HG03565 (cell line): ENCODE data around the gene CREB5.

ENCODE experiments used
- ATAC-seq: cut with Tn5 transposase; IDR thresholded peaks from one replicate; pipeline ENCODE4 v1.9.1; 2021; ENCODE audit warnings: mild to moderate bottlenecking, moderate library complexity; ENCODE audit not compliant: unreplicated experiment

Gene CREB5

DNA sequence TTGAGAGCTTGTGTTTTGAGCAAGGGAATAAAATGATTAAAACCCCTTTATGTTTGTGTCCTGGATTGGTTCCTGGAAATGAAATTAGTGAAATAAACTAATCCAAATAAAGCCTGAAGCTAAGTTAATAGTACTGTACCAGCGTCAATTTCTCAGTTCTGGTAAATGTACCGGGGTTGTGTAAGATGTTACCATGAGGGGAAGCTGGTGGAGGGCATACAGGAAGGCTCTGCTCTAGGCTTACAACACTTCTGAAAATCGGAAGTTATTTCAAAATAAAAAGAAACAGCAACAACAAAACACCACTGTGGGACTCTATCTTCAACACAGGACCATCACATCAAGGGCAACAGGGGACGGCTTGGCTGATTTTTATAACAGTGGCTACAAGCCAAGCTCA, 257.0 kb downstream of the CREB5 start:
- no peak for ATAC-seq

DNA sequence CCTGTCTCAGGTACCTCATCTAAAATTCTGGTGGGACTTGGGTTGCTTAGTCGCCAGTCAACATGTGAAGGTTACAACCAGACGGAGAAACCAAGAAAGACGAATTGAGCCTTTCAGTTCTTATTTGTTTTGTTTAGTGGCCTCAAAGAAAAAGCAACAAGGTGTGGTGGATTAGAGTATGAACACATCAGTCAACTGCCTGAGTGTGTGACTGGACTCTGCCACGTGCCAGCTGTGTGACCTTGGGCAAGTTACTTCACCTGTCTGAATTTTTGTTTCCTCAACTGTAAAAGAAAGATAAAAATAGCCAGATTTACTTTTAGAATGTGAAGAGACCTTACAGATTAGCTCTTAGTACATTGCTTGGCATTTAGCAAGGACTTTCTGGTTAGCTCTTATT, 259.2 kb downstream of the CREB5 start:
- no peak for ATAC-seq

DNA sequence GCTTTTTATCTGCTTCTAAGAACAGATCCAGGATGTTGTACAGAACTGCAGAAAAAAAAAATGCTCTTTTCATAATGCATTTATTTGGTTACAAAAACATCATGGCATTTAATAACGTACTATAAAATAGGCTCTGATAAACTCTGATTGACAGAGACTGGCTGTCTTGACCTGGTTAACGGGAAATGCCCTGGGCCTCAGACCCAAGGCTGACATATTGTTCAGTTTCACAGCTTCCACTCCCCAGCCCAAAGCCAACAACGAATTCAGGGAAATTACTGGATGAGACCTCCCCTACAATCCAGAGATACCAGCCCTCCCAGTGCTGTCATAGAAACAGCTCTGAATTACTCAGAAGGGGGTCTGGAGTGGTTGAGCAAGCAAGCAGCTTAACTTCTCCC, 260.1 kb downstream of the CREB5 start:
- ATAC-seq: no peak

DNA sequence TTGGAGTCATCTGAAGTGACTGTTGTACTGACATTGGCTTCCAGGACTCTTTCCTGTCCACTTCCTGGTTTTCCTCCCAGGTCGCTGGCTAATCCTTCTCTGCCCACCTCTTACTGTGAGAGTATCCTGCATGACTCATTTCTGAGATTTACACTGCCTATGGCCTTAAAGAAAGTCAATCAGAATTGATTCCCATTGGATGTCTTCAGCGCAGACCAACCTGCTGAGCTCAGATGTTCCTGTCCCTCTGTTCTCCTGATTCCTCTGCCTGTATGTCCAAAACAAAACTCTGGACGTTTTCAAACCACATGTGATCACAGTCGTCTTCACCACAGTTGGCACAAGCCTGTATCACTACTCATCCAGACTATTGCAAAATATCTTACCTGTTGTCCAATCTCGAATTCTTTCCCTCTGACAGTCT, 262.1 kb downstream of the CREB5 start:
- ATAC-seq: no peak

DNA sequence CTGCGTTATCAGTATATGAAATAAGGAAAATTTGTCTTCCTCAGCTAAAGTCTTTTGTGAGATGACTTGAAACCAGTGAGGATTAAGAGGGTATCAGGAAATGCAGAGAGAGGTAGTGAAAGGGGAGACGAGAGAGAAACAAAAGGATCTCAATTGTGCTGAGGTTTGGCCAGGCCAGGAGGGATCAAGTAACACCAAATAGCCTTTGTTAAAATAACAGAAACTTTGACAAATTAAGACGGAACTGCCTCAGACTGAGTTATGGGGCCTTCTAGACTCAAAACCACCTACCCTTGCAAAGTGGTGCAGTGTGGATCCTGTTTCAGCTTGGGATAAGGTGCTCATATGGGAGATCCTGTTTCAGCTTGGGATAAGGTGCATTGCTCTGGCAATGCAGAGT, 263.1 kb downstream of the CREB5 start:
- no peak for ATAC-seq

GRCh38 chr7:28677668-28678067, 265.4 kb downstream of the CREB5 start:
- no peak for ATAC-seq

- ATAC-seq: no peak
Observed at GRCh38 chr7:28678431-28678965, 266.2 kb downstream of the CREB5 start.

DNA sequence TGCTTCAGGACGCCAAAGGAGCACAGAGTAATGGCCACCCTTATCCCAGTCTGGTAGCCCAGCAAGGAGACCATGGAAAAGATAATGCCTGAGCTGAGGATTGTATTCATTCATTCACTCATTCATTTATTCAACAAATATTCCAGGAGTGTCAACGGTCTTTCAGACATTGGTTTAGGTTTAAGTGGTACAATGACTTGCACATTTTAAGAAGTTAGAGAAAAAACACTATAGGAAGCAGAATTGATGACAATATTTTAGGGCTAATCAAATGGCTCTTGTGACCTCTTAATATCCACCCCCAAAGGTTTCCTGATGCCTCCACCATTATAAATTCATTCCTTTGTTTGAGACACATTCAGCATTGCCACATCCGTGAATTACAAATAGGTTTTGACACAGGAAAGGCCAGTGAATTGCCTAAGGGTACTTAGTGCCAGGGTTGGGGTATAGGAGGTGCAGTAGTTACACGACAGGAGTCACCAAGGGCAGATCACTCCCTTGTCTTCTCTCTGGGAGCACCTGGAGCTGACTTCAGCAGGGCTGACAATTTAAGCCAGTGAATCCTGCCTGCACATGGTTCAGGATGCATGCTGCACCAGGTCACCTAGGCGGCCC, 269.5 kb downstream of the CREB5 start:
- ATAC-seq: no peak

DNA sequence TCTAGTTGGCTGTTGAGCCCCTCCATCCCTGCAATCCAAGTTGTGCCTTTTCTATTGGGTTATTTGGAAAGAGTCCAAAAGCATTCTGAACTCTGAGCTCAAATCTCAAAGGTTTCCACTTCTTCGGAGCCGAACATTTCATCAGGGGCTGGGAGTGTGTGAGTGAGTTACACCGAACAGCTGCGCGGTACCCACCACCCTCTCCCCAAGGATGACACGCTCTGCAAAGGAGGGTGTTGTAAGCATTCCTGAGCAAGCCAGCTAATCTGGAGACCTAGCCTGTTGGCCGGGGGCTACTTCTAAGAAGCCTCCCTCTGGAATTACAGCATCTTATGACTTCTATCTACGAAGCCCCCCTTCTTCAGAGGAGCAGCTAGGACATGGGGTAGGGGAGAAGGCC, 270.5 kb downstream of the CREB5 start:
- no peak for ATAC-seq

- ATAC-seq: no peak
Observed at GRCh38 chr7:28684650-28685241, 272.4 kb downstream of the CREB5 start.

DNA sequence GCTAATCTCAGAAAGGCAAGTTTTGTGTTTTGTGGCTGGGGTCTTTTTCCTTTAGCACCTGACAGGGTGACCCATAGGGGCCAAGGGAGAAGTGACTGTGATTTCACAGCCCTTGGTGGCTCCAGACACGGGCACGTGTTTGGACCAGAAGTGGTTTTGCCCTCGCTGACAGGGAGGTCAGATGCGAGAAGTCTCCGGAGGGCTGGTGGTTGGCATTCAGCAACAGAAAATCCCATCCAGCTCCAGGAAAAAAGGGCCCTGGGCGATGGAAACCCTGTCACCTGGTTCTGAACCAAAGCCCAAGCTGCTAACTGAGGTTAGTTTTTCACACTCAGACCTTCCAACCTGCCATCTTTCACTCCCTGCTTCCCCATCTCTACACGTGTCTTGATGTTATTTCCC, 272.9 kb downstream of the CREB5 start:
- peak; percentile 11 for ATAC-seq

DNA sequence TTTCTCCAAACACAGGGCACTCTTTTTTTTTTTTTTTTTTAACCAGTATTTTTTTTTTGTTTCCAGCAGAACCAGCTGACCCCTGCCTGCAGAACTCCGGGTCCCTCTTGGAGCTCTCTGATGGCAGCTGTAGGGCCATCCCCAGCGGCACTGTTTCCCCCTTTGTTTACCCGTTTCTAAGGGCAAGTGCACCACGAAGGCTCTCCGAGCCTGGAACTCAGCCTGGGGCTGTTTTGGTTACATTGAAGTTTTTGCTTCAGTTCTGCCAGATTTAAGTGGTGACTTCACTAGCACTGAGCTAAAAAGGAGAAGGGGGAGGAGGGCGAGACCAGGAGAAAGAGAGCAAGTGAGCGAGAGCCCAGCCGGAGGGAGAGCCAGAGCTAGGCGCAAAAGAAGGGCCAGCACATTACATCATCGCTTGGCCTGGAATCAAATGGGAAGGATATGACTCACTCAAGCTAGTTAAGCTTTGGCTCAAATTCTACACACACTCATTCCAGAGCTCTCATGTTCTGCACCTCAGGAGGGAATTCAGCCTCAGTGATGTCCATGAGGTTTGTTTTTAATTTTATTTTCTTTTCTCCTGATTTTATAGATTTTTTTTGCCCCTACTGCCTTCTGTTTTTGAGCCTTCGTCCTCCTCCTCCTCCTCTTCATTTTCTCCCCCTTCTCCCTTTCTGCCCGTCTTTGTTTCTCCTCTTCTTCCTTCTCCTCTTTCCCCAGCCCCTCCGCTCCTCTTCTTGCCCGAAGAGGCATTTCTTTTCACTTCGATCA, 273.5 kb downstream of the CREB5 start:
- ATAC-seq: peak; percentile 55

GRCh38 chr7:28686418-28686800, 274.1 kb downstream of the CREB5 start:
- ATAC-seq: no peak

DNA sequence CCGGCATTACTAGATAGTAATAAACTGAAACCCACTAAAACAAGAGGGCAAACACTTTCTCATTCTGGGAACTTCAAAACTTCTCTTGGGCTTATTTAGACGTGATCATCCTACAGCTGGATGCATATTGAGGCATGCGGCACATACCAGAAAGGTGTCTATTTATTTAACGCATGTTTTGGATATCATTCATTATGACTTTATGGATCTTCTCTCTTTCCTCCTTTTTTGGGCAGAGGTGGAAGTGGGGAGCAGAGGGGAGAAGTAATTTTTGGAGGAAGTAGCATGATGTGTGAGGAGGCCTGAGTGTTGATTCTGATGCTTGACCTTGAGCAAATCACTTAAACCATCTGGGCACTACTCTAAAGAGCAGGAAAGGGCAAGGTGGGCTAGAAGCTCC, 275.2 kb downstream of the CREB5 start:
- ATAC-seq: no peak

DNA sequence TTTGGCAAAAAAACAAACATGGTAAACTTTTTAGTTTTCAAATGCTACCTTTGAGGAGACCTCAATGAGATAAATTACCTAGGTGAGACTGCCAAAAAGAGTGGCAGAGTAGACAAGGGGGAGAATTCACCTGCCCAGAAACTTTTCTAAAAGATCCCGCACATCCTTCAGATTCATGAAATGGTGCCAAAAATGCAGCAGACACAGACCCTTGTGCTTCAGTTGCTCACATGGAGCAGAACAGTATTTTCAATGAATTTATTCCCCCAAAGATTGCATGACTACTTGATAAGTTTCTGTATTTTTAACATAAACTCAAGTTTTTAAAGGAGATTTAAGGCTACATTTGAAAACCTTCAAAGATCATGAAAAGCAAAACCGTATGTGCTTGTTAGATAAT, 275.9 kb downstream of the CREB5 start:
- no peak for ATAC-seq

GRCh38 chr7:28688651-28689050, 276.3 kb downstream of the CREB5 start:
- ATAC-seq: no peak

DNA sequence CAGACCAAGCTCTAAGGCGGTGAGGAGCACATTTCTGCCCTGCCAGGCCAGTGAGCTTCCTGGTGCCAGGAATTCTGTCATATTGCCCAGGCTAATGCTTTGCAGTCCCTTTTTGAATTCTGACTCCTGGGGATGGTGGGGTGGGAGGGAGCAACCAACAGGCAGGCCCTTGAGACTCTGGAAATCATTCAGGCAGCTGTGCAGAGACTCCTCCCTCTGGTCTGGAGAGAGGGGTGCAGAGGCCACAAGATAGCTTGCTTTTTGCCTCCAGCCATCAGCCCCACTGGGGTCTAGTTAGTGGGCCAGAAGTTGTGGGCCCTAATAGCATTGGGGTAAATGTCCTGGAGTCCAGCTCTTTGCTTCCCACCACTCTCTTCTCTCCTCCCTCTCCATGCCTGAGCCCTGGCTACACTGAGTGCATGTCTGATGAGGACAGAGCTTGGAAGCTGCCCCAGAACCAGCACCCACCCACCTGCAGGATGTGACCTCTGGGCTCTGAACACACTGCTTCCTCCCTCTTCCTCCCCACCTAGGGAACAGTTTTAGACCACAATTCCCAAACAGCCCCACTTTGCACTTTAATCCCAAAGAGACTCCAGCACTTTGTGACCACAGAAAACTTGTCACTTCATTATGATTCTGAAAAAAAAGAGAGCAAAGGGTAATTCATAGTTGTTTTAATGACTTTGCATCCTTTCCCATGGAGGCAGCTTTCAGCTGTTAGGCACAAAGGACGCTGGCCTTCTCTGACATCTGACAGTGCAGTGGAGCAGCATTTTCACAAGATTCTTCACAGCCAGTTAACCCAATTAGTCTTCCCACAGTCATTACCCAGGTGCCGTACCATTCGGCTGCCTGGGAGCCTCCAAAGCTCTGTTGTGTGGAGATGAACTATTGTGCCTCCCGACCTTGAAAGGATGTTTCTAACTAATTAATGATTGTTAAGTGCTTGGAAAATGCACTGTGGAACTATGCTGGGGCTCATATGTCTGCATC, 283.3 kb downstream of the CREB5 start:
- ATAC-seq: no peak

GRCh38 chr7:28697913-28698563, 285.7 kb downstream of the CREB5 start:
- no peak for ATAC-seq

- ATAC-seq: no peak
Observed at GRCh38 chr7:28698840-28699239, 286.5 kb downstream of the CREB5 start.

- ATAC-seq: no peak
Observed at GRCh38 chr7:28700096-28700495, 287.8 kb downstream of the CREB5 start.
